ENCODE results near the gene DUS4L.

The DUS4L gene

GRCh38 chr7:107615910-107616680, 52.3 kb downstream of the DUS4L start:
- DNase-seq (ENCODE audit: low read depth), result no peak

GRCh38 chr7:107622429-107622828, 58.7 kb downstream of the DUS4L start:
- no peak for DNase-seq (ENCODE audit: low read depth)

GRCh38 chr7:107622894-107623293, 59.1 kb downstream of the DUS4L start:
- no peak for DNase-seq (ENCODE audit: low read depth)

GRCh38 chr7:107627002-107627401, 63.2 kb downstream of the DUS4L start:
- no peak for DNase-seq (ENCODE audit: low read depth)
